ENCODE measurements around the gene IQCN. TPM values are rescaled to one million over a fixed set of nuclear protein-coding genes. Genes with fewer than 3 reads are reported as not detected.

Gene IQCN
- total RNA-seq, 1 experiment from 2014 or later = 0.74 TPM

- DNase-seq (ENCODE audit: low read depth) = no peak
Measured at GRCh38 chr19:18306888-18307260, 32.6 kb upstream of the IQCN start.

- DNase-seq (ENCODE audit: low read depth) = no peak
Measured at GRCh38 chr19:18306209-18306887, 32.1 kb upstream of the IQCN start.

- peak; percentile 88 for DNase-seq (ENCODE audit: low read depth)
Measured at GRCh38 chr19:18304458-18305310, 30.4 kb upstream of the IQCN start.

- DNase-seq (ENCODE audit: low read depth) = no peak
Measured at GRCh38 chr19:18304208-18304457, 29.9 kb upstream of the IQCN start.

GRCh38 chr19:18301718-18302111 is 27.5 kb upstream of the IQCN start:
- no peak for DNase-seq (ENCODE audit: low read depth)

GRCh38 chr19:18300930-18301717 is 26.9 kb upstream of the IQCN start:
- DNase-seq (ENCODE audit: low read depth) = no peak

- DNase-seq (ENCODE audit: low read depth) = no peak
Measured at GRCh38 chr19:18299654-18300053, 25.4 kb upstream of the IQCN start.

GRCh38 chr19:18298601-18299000 is 24.3 kb upstream of the IQCN start:
- no peak for DNase-seq (ENCODE audit: low read depth)

GRCh38 chr19:18297308-18297707 is 23.1 kb upstream of the IQCN start:
- DNase-seq (ENCODE audit: low read depth) = no peak

GRCh38 chr19:18295034-18295451 is 20.8 kb upstream of the IQCN start:
- DNase-seq (ENCODE audit: low read depth) = no peak

GRCh38 chr19:18294467-18294864 is 20.2 kb upstream of the IQCN start:
- DNase-seq (ENCODE audit: low read depth) = no peak

- DNase-seq (ENCODE audit: low read depth) = no peak
Measured at GRCh38 chr19:18293642-18294466, 19.6 kb upstream of the IQCN start.

- DNase-seq (ENCODE audit: low read depth) = peak; percentile 44
Measured at GRCh38 chr19:18292810-18293641, 18.8 kb upstream of the IQCN start.

- peak; percentile 26 for DNase-seq (ENCODE audit: low read depth)
Measured at GRCh38 chr19:18292462-18292809, 18.2 kb upstream of the IQCN start.

- peak; percentile 76 for DNase-seq (ENCODE audit: low read depth)
Measured at GRCh38 chr19:18291590-18292461, 17.6 kb upstream of the IQCN start.

- DNase-seq (ENCODE audit: low read depth) = no peak
Measured at GRCh38 chr19:18291019-18291524, 16.8 kb upstream of the IQCN start.

- peak; percentile 43 for DNase-seq (ENCODE audit: low read depth)
Measured at GRCh38 chr19:18290302-18291018, 16.2 kb upstream of the IQCN start.

GRCh38 chr19:18289471-18290301 is 15.4 kb upstream of the IQCN start:
- no peak for DNase-seq (ENCODE audit: low read depth)

All from Daoy (cell line).